PC-3 (cell line): Measurements from ENCODE around the gene AOAH.

ENCODE experiments used
- EZH2 ChIP-seq: fragments of 300-600 bp; sonication (generic); IDR thresholded peaks from one replicate; pipeline ENCODE4 v1.6.1; 2017; ENCODE audit warnings: antibody characterized with exemption, mild to moderate bottlenecking, low read length; ENCODE audit not compliant: unreplicated experiment
- EZH2phosphoT487 ChIP-seq: fragments of 300-600 bp; sonication (generic); IDR thresholded peaks from 2 replicates; pipeline ENCODE4 v1.6.1; 2018; ENCODE audit warnings: mild to moderate bottlenecking, antibody characterized with exemption, low read length, borderline replicate concordance
- TF ChIP-seq, protein P1 (sequence below): fragments of 300-600 bp; sonication (generic); conservative IDR thresholded peaks from 2 replicates; pipeline ENCODE4 v1.5.1; 2017; ENCODE audit warnings: antibody characterized with exemption, low read depth, mild to moderate bottlenecking, low read length

DNA sequence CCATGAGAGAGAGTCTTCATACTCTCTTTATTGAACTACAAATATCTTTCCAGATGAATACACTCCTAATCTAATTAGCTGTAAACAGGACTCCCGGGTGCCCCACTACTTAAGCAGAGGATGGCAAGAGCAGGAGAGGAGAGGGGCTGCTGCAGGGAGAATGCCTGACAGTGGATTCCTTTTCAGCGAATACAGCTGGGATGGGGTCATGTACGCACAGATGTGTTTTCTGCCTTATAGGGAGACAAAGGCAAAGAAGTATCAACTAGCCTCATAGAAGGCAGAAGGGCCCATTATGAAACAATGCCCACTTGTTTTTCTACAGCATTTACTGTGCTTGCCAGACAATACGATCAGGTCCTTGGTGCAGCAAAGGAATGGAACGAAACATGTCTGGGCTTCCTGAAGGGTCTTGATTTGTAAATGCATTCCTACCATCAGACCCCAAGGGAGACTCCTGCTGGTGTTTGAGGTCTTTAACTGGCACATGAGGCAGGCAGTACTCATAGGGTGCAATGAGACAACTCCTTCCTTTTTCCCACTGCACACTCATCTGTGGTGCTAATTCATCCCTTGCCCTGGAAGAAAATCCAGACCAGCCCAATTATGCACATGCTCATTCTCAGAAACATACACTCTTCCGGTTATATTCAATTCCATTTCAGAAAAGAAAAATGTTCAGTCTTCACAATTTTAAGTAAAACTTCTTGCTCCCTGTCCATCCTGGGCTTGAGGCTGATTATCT, 117.1 kb downstream of the AOAH start:
- TF ChIP-seq EZH2 (no peak), EZH2phosphoT487 (no peak)
- TF ChIP-seq, protein P1, sequence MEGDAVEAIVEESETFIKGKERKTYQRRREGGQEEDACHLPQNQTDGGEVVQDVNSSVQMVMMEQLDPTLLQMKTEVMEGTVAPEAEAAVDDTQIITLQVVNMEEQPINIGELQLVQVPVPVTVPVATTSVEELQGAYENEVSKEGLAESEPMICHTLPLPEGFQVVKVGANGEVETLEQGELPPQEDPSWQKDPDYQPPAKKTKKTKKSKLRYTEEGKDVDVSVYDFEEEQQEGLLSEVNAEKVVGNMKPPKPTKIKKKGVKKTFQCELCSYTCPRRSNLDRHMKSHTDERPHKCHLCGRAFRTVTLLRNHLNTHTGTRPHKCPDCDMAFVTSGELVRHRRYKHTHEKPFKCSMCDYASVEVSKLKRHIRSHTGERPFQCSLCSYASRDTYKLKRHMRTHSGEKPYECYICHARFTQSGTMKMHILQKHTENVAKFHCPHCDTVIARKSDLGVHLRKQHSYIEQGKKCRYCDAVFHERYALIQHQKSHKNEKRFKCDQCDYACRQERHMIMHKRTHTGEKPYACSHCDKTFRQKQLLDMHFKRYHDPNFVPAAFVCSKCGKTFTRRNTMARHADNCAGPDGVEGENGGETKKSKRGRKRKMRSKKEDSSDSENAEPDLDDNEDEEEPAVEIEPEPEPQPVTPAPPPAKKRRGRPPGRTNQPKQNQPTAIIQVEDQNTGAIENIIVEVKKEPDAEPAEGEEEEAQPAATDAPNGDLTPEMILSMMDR, result no peak
